OCI-LY3 (cell line): Measurements from ENCODE around the gene LAPTM5.

Experiments
- CTCF ChIP-seq: fragments of 200-600, 300-600 bp; sonication (generic); IDR thresholded peaks from 2 replicates; pipeline ENCODE4 v1.5.1; 2014; ENCODE audit warnings: antibody characterized with exemption, low read length, low read depth
- EZH2phosphoT487 ChIP-seq: fragments of 200-600 bp; shearing (Covaris generic); IDR thresholded peaks from 2 replicates; pipeline ENCODE4 v1.6.1; 2018; ENCODE audit warnings: antibody characterized with exemption, mixed run types, low read depth

- TF ChIP-seq CTCF = no peak
- no peak for TF ChIP-seq EZH2phosphoT487
Measured at GRCh38 chr1:30753118-30753517, 4.5 kb downstream of the LAPTM5 start.
